GM21390 (cell line): Measurements from ENCODE around the gene OR2T3.
"Not testable (repeated sequence)": the region's sequence is repeated elsewhere in the genome, so short reads cannot be mapped to it uniquely, and the experiment has no call there.

Experiments
- ATAC-seq: cut with Tn5 transposase; IDR thresholded peaks from one replicate; pipeline ENCODE4 v1.9.1; 2021; ENCODE audit not compliant: unreplicated experiment

OR2T3 gene

GRCh38 chr1:248471154-248471553, 2.0 kb upstream of the OR2T3 start:
- no peak for ATAC-seq

GRCh38 chr1:248472111-248472510, 1.0 kb upstream of the OR2T3 start:
- ATAC-seq: not testable (repeated sequence)

- ATAC-seq: peak; percentile 90
Observed at GRCh38 chr1:248475660-248476059, 2.5 kb downstream of the OR2T3 start.

- ATAC-seq: peak; percentile 92
Observed at GRCh38 chr1:248481686-248482579, 8.8 kb downstream of the OR2T3 start.

GRCh38 chr1:248488289-248488688, 15.1 kb downstream of the OR2T3 start, which contains the start of gene OR2T5:
Gene OR2T5, plus strand, starts transcription at chr1:248488589. Its CDS starts 0 bp downstream, at chr1:248488589.
- ATAC-seq: not testable (repeated sequence)

- not testable (repeated sequence) for ATAC-seq
Observed at GRCh38 chr1:248496661-248497060, 23.5 kb downstream of the OR2T3 start.

- not testable (repeated sequence) for ATAC-seq
Observed at GRCh38 chr1:248500305-248501035, 27.3 kb downstream of the OR2T3 start.

GRCh38 chr1:248507773-248508172, 34.6 kb downstream of the OR2T3 start, which contains the start of gene OR2G6:
Gene OR2G6, plus strand, starts transcription at chr1:248508073. Its CDS starts 13,574 bp downstream, at chr1:248521647.
- not testable (repeated sequence) for ATAC-seq

- not testable (repeated sequence) for ATAC-seq
Observed at GRCh38 chr1:248510217-248510616, 37.1 kb downstream of the OR2T3 start.

GRCh38 chr1:248521856-248522255, 48.7 kb downstream of the OR2T3 start:
- ATAC-seq: no peak
